ENCODE measurements around the gene PLA2G4D.
A peak's percentile ranks its signal among the peaks of the same experiment; 100 is the strongest.

PLA2G4D gene

DNA sequence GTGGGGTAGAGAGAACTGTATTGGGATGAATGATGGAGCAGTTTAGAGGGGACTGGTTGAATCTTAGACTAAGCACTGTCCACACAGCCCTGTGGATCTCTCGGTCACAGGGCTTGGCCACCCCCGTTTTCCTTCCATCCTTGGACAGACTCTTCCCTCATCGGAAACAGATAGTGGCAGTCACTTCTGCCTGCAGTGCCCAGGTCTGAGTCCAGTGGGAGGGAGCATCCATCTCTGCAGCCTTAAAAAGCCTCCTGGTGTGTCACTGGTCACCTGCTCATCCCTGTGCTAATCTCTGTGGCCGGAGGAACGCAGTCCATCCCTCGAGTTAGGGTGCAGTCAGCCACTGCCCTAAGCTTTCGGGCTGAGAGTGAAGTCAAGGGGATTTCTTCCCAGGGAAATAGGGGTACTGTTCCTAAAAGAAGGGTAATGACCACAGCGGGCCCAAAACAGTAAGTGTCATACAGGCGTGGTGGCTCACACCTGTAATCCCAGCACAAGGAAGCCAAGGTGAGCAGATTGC, 32.0 kb downstream of the PLA2G4D start:
- H3K4me1 ChIP-seq (ENCODE audit: control insufficient read depth, insufficient read depth, low read length), result no peaks in the 10 kb centered on the region
- no peak overlapping the region for H3K27ac ChIP-seq (ENCODE audit: low read depth, low read length)
- H3K9ac ChIP-seq (ENCODE audit: low read depth, low read length), result no peak overlapping the region
- no peaks in the 10 kb centered on the region for H3K36me3 ChIP-seq (ENCODE audit: control insufficient read depth, insufficient read depth, low read length)
- no peak overlapping the region for H3K4me3 ChIP-seq (ENCODE audit: low read depth, low read length)
- H3K9me3 ChIP-seq (ENCODE audit: control insufficient read depth, insufficient read depth, low read length), result no peaks in the 10 kb centered on the region
- H3K27me3 ChIP-seq (ENCODE audit: control insufficient read depth, insufficient read depth, low read length), result no peaks in the 10 kb centered on the region

DNA sequence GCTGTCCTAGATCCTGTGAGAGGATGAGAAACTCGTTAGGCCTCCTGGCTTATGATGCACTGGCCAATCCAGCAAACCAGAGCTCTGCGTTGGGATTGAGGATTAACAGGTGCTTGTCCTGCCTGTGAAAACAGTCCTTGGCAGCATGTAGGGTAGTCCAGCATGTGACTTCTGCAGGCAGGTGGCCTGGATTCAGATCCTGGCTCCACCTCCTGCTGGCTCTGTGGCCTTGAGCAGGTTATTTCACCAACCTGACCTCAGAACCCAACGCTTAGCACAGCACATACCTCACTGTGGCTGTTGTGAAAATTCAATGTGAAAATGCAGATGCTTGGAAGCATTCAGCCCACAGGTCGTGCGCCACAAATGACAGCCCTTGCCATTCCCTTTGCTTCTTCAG, 33.6 kb downstream of the PLA2G4D start:
- no peaks in the 10 kb centered on the region for H3K36me3 ChIP-seq (ENCODE audit: control insufficient read depth, insufficient read depth, low read length)
- H3K4me1 ChIP-seq (ENCODE audit: control insufficient read depth, insufficient read depth, low read length), result peaks cover 5% of the 10 kb centered on the region; the same call in 1 of the 2 replicates
- no peaks in the 10 kb centered on the region for H3K27me3 ChIP-seq (ENCODE audit: control insufficient read depth, insufficient read depth, low read length)
- H3K9me3 ChIP-seq (ENCODE audit: control insufficient read depth, insufficient read depth, low read length), result no peaks in the 10 kb centered on the region
- H3K9ac ChIP-seq (ENCODE audit: low read depth, low read length), result no peak overlapping the region
- H3K27ac ChIP-seq (ENCODE audit: low read depth, low read length), result no peak overlapping the region
- H3K4me3 ChIP-seq (ENCODE audit: low read depth, low read length), result no peak overlapping the region

GRCh38 chr15:42060477-42060763, 33.9 kb downstream of the PLA2G4D start:
- H3K4me3 ChIP-seq (ENCODE audit: low read depth, low read length), result no peak overlapping the region
- no peaks in the 10 kb centered on the region for H3K9me3 ChIP-seq (ENCODE audit: control insufficient read depth, insufficient read depth, low read length)
- H3K4me1 ChIP-seq (ENCODE audit: control insufficient read depth, insufficient read depth, low read length), result peaks cover 5% of the 10 kb centered on the region; the same call in 1 of the 2 replicates
- H3K27me3 ChIP-seq (ENCODE audit: control insufficient read depth, insufficient read depth, low read length), result no peaks in the 10 kb centered on the region
- H3K27ac ChIP-seq (ENCODE audit: low read depth, low read length), result no peak overlapping the region
- H3K9ac ChIP-seq (ENCODE audit: low read depth, low read length), result no peak overlapping the region
- no peaks in the 10 kb centered on the region for H3K36me3 ChIP-seq (ENCODE audit: control insufficient read depth, insufficient read depth, low read length)

- Histone ChIP-seq H3K4me1 (ENCODE audit: control insufficient read depth, insufficient read depth, low read length) (peaks cover 5% of the 10 kb centered on the region; the same call in 1 of the 2 replicates), H3K4me3 (ENCODE audit: low read depth, low read length) (no peak overlapping the region), H3K36me3 (ENCODE audit: control insufficient read depth, insufficient read depth, low read length) (no peaks in the 10 kb centered on the region), H3K9me3 (ENCODE audit: control insufficient read depth, insufficient read depth, low read length) (no peaks in the 10 kb centered on the region), H3K9ac (ENCODE audit: low read depth, low read length) (no peak overlapping the region), H3K27me3 (ENCODE audit: control insufficient read depth, insufficient read depth, low read length) (no peaks in the 10 kb centered on the region), H3K27ac (ENCODE audit: low read depth, low read length) (no peak overlapping the region)
These were observed 34.5 kb downstream of the PLA2G4D start for GRCh38 chr15:42059661-42060476.

- Histone ChIP-seq H3K27me3 (ENCODE audit: control insufficient read depth, insufficient read depth, low read length) (no peaks in the 10 kb centered on the region), H3K27ac (ENCODE audit: low read depth, low read length) (no peak overlapping the region), H3K4me1 (ENCODE audit: control insufficient read depth, insufficient read depth, low read length) (peaks cover 5% of the 10 kb centered on the region; the same call in 1 of the 2 replicates), H3K4me3 (ENCODE audit: low read depth, low read length) (no peak overlapping the region), H3K36me3 (ENCODE audit: control insufficient read depth, insufficient read depth, low read length) (no peaks in the 10 kb centered on the region), H3K9me3 (ENCODE audit: control insufficient read depth, insufficient read depth, low read length) (no peaks in the 10 kb centered on the region), H3K9ac (ENCODE audit: low read depth, low read length) (no peak overlapping the region)
These were observed 35.6 kb downstream of the PLA2G4D start for GRCh38 chr15:42058791-42059190.

DNA sequence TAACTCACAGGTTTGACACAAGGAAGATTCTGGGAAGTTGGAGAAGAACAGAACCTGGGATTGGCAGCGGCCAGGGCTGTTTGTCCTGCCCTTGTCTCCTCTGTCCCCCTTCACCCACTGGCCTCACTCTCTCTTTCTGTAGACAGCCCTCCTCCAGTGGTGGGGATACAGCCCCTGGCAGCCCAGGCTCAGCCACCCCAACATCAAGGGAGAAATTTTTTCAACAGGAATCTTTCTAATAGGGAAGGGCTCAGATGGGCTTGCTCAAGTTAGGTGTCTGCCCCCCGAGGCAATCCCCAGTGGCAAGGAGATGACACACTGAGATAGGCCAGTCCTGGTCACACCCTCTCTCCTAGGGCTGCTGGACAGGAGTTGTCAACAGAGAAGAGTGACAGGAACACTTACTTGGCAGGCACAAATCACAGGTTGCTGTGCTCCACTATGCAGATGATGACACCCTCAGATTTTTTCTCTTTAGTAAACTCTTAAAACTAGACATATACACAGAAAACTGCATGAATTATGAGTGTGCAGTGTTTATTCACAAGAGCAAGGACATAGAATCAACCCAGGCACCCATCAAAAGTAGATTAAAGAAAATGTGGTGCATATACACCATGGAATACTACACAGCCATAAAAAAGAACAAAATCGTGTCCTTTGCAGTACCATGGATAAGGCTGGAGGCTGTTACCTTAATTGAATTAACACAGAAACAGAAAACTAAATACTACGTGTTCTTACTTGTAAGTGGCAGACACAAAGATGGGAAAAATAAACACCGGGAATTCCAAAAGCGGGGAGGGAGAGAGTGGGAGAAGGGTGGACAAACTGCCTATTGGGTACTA, 36.3 kb downstream of the PLA2G4D start:
- no peak overlapping the region for H3K4me3 ChIP-seq (ENCODE audit: low read depth, low read length)
- H3K36me3 ChIP-seq (ENCODE audit: control insufficient read depth, insufficient read depth, low read length), result no peaks in the 10 kb centered on the region
- no peak overlapping the region for H3K9ac ChIP-seq (ENCODE audit: low read depth, low read length)
- no peaks in the 10 kb centered on the region for H3K27me3 ChIP-seq (ENCODE audit: control insufficient read depth, insufficient read depth, low read length)
- peaks cover 5% of the 10 kb centered on the region; the same call in 1 of the 2 replicates for H3K4me1 ChIP-seq (ENCODE audit: control insufficient read depth, insufficient read depth, low read length)
- no peak overlapping the region for H3K27ac ChIP-seq (ENCODE audit: low read depth, low read length)
- H3K9me3 ChIP-seq (ENCODE audit: control insufficient read depth, insufficient read depth, low read length), result no peaks in the 10 kb centered on the region

- H3K27ac ChIP-seq (ENCODE audit: low read depth, low read length), result no peak overlapping the region
- no peaks in the 10 kb centered on the region for H3K27me3 ChIP-seq (ENCODE audit: control insufficient read depth, insufficient read depth, low read length)
These were observed 37.2 kb downstream of the PLA2G4D start for GRCh38 chr15:42056934-42057798.

DNA sequence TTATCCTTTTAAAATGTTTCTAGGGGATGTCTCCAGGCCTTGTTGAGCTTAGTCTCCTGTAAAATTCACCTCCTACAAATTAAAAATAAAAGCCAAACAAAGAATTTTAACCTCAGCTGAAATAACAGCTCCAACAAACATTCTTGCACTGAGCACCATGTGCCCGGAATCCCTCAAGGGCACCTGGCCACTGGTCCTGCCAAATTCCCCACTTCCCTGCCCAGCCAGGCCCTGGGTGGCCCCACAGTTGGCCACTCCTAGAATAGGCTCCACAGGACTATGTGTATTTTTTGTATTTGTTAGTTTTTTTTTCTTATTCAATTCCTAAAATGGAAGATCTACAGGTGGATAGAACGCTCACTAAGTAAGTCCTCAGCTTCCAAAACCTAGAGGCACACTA, 40.4 kb downstream of the PLA2G4D start:
- peaks cover 6% of the 10 kb centered on the region; the same call in 1 of the 2 replicates for H3K4me1 ChIP-seq (ENCODE audit: control insufficient read depth, insufficient read depth, low read length)
- no peak overlapping the region for H3K27ac ChIP-seq (ENCODE audit: low read depth, low read length)
- no peaks in the 10 kb centered on the region for H3K27me3 ChIP-seq (ENCODE audit: control insufficient read depth, insufficient read depth, low read length)
- no peak overlapping the region for H3K9ac ChIP-seq (ENCODE audit: low read depth, low read length)
- no peaks in the 10 kb centered on the region for H3K36me3 ChIP-seq (ENCODE audit: control insufficient read depth, insufficient read depth, low read length)
- no peaks in the 10 kb centered on the region for H3K9me3 ChIP-seq (ENCODE audit: control insufficient read depth, insufficient read depth, low read length)
- no peak overlapping the region for H3K4me3 ChIP-seq (ENCODE audit: low read depth, low read length)

More at GRCh38 chr15:42056934-42057798, 37.2 kb downstream of the PLA2G4D start:
- H3K4me3 ChIP-seq (ENCODE audit: low read depth, low read length), result peak overlapping the region; percentile 53
- no peaks in the 10 kb centered on the region for H3K9me3 ChIP-seq (ENCODE audit: control insufficient read depth, insufficient read depth, low read length)
- H3K36me3 ChIP-seq (ENCODE audit: control insufficient read depth, insufficient read depth, low read length), result no peaks in the 10 kb centered on the region
- peaks cover 5% of the 10 kb centered on the region; the same call in 1 of the 2 replicates for H3K4me1 ChIP-seq (ENCODE audit: control insufficient read depth, insufficient read depth, low read length)
- no peak overlapping the region for H3K9ac ChIP-seq (ENCODE audit: low read depth, low read length)

GRCh38 chr15:42053010-42053409, 41.4 kb downstream of the PLA2G4D start:
- Histone ChIP-seq H3K27me3 (ENCODE audit: control insufficient read depth, insufficient read depth, low read length) (no peaks in the 10 kb centered on the region), H3K36me3 (ENCODE audit: control insufficient read depth, insufficient read depth, low read length) (no peaks in the 10 kb centered on the region), H3K9ac (ENCODE audit: low read depth, low read length) (no peak overlapping the region), H3K9me3 (ENCODE audit: control insufficient read depth, insufficient read depth, low read length) (no peaks in the 10 kb centered on the region), H3K27ac (ENCODE audit: low read depth, low read length) (no peak overlapping the region), H3K4me3 (ENCODE audit: low read depth, low read length) (no peak overlapping the region), H3K4me1 (ENCODE audit: control insufficient read depth, insufficient read depth, low read length) (peaks cover 11% of the 10 kb centered on the region; the same call in 1 of the 2 replicates)

DNA sequence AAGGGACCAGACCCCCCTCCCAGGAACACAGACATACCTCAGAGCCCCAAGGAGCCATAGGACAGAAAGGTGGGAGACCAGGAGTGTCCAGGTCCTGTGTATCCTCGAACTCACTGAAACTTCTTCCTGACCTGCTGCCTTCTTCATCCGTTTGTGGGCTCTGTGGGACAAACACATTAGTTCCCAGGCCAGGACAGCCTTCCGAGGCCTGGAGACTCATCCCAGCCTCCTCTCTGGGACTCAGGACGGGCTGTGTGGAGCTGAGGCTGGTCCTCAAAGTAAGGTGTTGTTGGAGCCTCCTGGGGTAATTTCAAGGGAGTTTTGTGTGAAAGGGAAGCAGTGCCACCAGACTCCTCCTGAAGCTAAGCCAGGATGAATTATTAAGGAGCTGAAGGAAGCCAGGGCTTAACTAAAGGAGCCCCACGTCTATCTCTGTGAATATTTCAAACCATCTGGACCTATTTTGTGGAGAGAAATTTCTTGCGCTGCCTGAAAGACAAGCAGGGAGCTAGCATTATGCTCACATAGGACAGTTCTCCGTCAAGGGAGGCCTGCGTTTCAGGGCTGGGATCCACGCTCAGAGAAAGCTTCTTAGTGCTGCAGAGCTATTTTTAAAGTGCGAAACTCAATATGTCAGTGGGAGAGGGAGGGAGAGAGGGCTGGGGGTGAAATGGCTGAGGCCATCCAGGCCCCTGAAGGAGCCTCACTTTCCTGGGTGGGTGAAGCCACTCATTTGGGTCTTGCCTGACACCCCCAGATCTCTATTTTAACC, 43.7 kb downstream of the PLA2G4D start:
- no peak overlapping the region for H3K27ac ChIP-seq (ENCODE audit: low read depth, low read length)
- H3K9ac ChIP-seq (ENCODE audit: low read depth, low read length), result no peak overlapping the region
- no peaks in the 10 kb centered on the region for H3K9me3 ChIP-seq (ENCODE audit: control insufficient read depth, insufficient read depth, low read length)
- no peak overlapping the region for H3K4me3 ChIP-seq (ENCODE audit: low read depth, low read length)
- H3K4me1 ChIP-seq (ENCODE audit: control insufficient read depth, insufficient read depth, low read length), result peaks cover 7% of the 10 kb centered on the region; the same call in 1 of the 2 replicates
- H3K36me3 ChIP-seq (ENCODE audit: control insufficient read depth, insufficient read depth, low read length), result no peaks in the 10 kb centered on the region
- no peaks in the 10 kb centered on the region for H3K27me3 ChIP-seq (ENCODE audit: control insufficient read depth, insufficient read depth, low read length)

Data from HUES48 (cell line).